Kidney (tissue), 14 donors: ENCODE measurements around the gene COBL. TPM values are rescaled to one million over a fixed set of nuclear protein-coding genes. Genes with fewer than 3 reads are reported as not detected.

Experiments
- DNase-seq, 5 donors: peaks; one replicate each; pipeline ENCODE4 v3.0.0-alpha.2; 2013 to 2020
- FAIRE-seq: peaks from 2 replicates; lab custom pipeline; 2012; peaks lifted over from hg19 to GRCh38; lab: Jason Lieb, UNC
- H3K27ac ChIP-seq, 2 donors: one replicate each; pipeline ENCODE4 v1.7.0; 2013; ENCODE audit warnings: low read depth in 2 of 2, low read length in 2 of 2, inconsistent platforms in 1 of 2
- H3K27me3 ChIP-seq: one replicate; pipeline ENCODE4 v1.7.1; 2013; ENCODE audit warnings: low read length, inconsistent platforms; ENCODE audit not compliant: control insufficient read depth, insufficient read depth
- H3K36me3 ChIP-seq, 3 donors: one replicate each; pipeline versions ENCODE4 v1.7.0 to v1.7.1; 2013; ENCODE audit warnings: low read length in 3 of 3, control low read depth in 1 of 3, inconsistent platforms in 1 of 3; ENCODE audit not compliant: insufficient read depth in 3 of 3, control insufficient read depth in 2 of 3
- H3K4me1 ChIP-seq, 3 donors: one replicate each; pipeline versions ENCODE4 v1.7.0 to v1.7.1; 2013; ENCODE audit warnings: low read length in 3 of 3, inconsistent platforms in 1 of 3, low read depth in 1 of 3; ENCODE audit not compliant: control insufficient read depth in 2 of 3, insufficient read depth in 2 of 3
- H3K4me3 ChIP-seq, 3 donors: one replicate each; pipeline versions ENCODE4 v1.7.0 to v1.8.1; 2013; ENCODE audit warnings: low read length in 3 of 3, control low read depth in 1 of 3, inconsistent platforms in 1 of 3
- H3K9ac ChIP-seq, 3 donors: one replicate each; pipeline versions ENCODE4 v1.7.0 to v1.7.1; 2013; ENCODE audit warnings: low read length in 3 of 3, control low read depth in 1 of 3, inconsistent platforms in 1 of 3
- H3K9me3 ChIP-seq, 3 donors: one replicate each; pipeline versions ENCODE4 v1.7.0 to v1.7.1; 2013; ENCODE audit warnings: low read length in 3 of 3, control low read depth in 1 of 3, inconsistent platforms in 1 of 3; ENCODE audit not compliant: control insufficient read depth in 2 of 3, insufficient read depth in 1 of 3
- intact Hi-C: fragments of 100-400 bp; cut with DNase I; formaldehyde crosslinking; loops from one replicate; pipeline ENCODE4 v1.11.1; 2022
- polyA plus RNA-seq: library from polyadenylated mRNA; stranded (reverse); fragments of 350-450 nt; fragmentation: Illumina TruSeq; extraction: RNeasy Lipid Tissue Mini Kit (QIAGEN cat#74804); gene quantifications from one replicate; pipeline ENCODE4 v1.2.3, GENCODE V29; 2014; ENCODE audit warnings: low read depth, low replicate concordance; ENCODE audit not compliant: insufficient read depth
- total RNA-seq: library from RNA; stranded (reverse); fragmentation: NEBNext Ultra II Directional; extraction: Animal tissue kit (Norgen Biotek cat#: 25700); gene quantifications from one replicate; pipeline ENCODE4 v1.2.1, GENCODE V29; 2021
- TF ChIP-seq, protein P1 (sequence below): IDR thresholded peaks from 3 replicates; pipeline ENCODE4 v1.5.1; 2012; ENCODE audit warnings: mild to moderate bottlenecking, moderate library complexity, borderline replicate concordance; ENCODE audit not compliant: insufficient read depth; ENCODE audit errors: extremely low read depth
- donor health status: control.
- donor health status: control.
- donor health status: control.
- donor health status: control.
- donor health status: control.
- donor health status: DM: yes; HTN: yes; CAD: no.
- donor health status: Normal renal cell carcinoma (clear cell type).

The COBL gene
- total and polyA plus RNA-seq, 2 donors from 2014 or later, result 9.8 to 42.7 TPM

DNA sequence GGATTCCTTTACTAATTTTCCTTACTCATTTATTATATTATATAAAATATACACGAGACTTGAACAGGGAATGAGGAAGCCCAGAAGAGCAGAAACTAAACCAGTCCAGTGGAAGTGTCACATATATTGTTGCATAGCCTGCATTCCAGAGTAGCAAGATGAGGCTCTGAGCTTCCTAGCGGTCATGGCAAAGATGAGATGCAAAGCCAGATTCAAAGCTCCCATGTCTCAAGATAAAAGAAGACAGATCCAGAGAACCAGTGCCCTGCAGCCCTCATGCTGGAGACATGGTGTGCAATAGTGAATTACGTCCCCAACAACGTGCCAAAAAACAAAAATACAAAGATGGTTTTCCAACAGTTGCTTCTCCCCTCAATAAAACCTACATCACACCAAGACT, 59.7 kb downstream of the COBL start:
- no peaks in the 10 kb centered on the region for H3K9me3 ChIP-seq
- no peak for DNase-seq

DNA sequence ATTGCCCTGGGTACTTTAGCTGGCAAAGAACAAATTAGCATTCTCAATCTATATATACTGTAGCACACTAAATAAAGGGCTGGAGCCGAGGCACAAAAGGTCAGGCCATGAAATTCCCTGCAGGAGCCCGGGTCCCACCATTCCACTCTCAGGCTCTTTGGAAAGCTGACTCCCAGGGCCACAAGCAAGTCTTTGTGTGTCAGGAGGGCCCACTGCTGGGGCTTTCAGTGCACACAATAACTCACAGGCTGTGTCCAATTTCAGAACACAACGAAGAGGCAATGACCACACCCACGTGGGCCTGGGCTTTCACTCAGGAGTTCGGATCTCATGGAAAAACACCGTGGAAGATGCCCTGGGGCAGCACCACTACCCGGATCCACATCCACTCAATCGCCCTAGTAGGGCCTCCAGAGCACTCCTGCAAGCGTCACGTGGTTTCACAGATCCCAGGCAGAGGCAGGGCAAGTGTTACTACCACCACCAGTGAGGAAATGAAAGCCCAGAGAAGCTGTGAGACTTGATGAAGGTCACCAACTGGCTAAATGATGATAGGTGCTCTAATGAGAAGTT, 60.3 kb downstream of the COBL start:
- TF ChIP-seq, protein P1, sequence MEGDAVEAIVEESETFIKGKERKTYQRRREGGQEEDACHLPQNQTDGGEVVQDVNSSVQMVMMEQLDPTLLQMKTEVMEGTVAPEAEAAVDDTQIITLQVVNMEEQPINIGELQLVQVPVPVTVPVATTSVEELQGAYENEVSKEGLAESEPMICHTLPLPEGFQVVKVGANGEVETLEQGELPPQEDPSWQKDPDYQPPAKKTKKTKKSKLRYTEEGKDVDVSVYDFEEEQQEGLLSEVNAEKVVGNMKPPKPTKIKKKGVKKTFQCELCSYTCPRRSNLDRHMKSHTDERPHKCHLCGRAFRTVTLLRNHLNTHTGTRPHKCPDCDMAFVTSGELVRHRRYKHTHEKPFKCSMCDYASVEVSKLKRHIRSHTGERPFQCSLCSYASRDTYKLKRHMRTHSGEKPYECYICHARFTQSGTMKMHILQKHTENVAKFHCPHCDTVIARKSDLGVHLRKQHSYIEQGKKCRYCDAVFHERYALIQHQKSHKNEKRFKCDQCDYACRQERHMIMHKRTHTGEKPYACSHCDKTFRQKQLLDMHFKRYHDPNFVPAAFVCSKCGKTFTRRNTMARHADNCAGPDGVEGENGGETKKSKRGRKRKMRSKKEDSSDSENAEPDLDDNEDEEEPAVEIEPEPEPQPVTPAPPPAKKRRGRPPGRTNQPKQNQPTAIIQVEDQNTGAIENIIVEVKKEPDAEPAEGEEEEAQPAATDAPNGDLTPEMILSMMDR, result no peak
- no peak for DNase-seq
- Histone ChIP-seq H3K27me3 (no peaks in the 10 kb centered on the region), H3K9ac (no peak overlapping the region), H3K9me3 (no peaks in the 10 kb centered on the region), H3K4me1 (peaks cover 0 to 2% (median 0%) of the 10 kb centered on the region in 3 donors), H3K27ac (no peak overlapping the region), H3K36me3 (no peaks in the 10 kb centered on the region), H3K4me3 (no peak overlapping the region)
- intact Hi-C loops, result no loop called here
- no peak for FAIRE-seq

More for the DNA sequence above, 59.7 kb downstream of the COBL start:
- Histone ChIP-seq H3K4me3 (no peak overlapping the region), H3K27me3 (no peaks in the 10 kb centered on the region), H3K27ac (no peak overlapping the region), H3K4me1 (no peaks in the 10 kb centered on the region), H3K36me3 (no peaks in the 10 kb centered on the region), H3K9ac (no peak overlapping the region)
- TF ChIP-seq, protein P1, result no peak
- no peak for FAIRE-seq
- intact Hi-C loops, result no loop called here

DNA sequence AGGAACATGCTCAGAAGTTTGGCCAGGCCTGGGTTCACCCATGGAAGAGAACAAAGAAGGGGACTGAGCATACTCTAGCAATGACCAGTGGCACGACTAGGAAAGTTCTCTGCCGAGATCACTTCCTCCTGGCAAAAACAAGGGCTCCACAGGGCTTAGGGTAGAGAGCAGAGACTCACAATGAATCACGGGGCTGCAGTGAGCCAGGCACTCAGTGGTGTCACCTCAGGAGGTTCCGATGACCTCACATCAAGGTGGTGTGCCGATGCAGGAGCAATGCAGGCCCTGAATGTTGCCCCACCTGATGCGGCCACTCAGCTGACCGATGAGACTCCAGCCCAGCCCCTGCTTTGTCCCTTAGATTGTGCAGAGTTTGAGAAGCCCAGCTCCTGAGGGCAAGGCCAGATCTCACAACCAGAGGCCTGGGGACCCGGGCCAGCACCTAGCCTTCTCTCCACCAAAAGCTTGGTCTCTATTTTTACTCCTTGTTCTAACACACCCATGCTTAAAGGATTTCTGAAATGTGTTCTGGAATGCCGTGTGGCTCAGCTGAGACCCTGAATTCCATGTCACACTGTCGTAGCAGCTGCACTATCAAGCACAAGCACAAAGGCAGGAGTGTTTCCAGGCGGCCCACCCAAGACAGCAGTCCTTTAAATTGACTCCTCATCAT, 60.9 kb downstream of the COBL start:
- no peak overlapping the region for H3K4me3 ChIP-seq
- intact Hi-C loops, result no loop called here
- H3K27ac ChIP-seq, result no peak overlapping the region
- H3K36me3 ChIP-seq, result no peaks in the 10 kb centered on the region
- H3K4me1 ChIP-seq, result peaks cover 0 to 4% (median 0%) of the 10 kb centered on the region in 3 donors
- H3K27me3 ChIP-seq, result no peaks in the 10 kb centered on the region
- FAIRE-seq, result no peak
- TF ChIP-seq, protein P1, result no peak
- no peaks in the 10 kb centered on the region for H3K9me3 ChIP-seq
- no peak for DNase-seq
- H3K9ac ChIP-seq, result no peak overlapping the region
